ENCODE results near the gene IKBKE. TPM values are rescaled to one million over a fixed set of nuclear protein-coding genes. Genes with fewer than 3 reads are reported as not detected.

Gene IKBKE
- polyA plus RNA-seq, 1 donor (not counting 4 experiments of a cell fraction or from before 2014, with no cell fraction given), result 8.9 TPM

DNA sequence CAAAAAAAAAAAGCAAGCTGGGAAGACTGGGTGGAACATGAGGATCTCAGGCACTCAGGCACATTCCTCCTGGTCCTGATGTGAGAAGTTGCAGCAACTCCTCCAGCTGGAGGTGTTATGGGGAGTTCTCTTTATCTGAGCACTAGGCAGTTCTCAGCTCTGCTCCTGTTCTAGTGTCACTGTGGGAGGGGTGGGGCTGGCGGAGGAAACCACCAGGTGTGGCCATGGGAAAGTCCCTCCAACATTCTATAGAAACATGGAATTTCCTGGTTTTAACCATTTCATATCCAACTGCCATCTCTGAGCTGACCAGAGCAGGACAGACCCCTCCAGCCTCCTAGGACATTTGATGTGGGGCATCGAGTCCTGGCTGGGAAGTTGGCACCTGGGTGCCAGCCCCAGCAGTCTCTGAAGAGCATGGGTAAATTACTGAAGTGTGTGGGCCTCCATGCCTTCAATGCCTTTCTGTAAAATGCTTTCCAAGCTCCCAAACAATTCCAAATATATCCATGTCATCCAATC lies 804 bp upstream of the IKBKE start:
- H3K4me1 ChIP-seq (ENCODE audit: control insufficient read depth, extremely low read depth, insufficient read depth, low read length), result peaks cover 22% of the 10 kb centered on the region
- peak overlapping the region; percentile 84 for H2AFZ ChIP-seq (ENCODE audit: control insufficient read depth, low read length)
- H3K36me3 ChIP-seq (ENCODE audit: control insufficient read depth in 2 of 2, extremely low read depth in 1 of 2, insufficient read depth in 2 of 2, low read length in 2 of 2), result peaks cover 3 to 4% of the 10 kb centered on the region in 2 experiments
- no peaks in the 10 kb centered on the region for H3K27me3 ChIP-seq (ENCODE audit: control insufficient read depth, extremely low read depth, insufficient read depth, low read length)
- H3K79me2 ChIP-seq (ENCODE audit: control insufficient read depth, insufficient read depth, low read length), result no peaks in the 10 kb centered on the region
- H3K27ac ChIP-seq (ENCODE audit: control insufficient read depth, insufficient read depth, low read length), result peak overlapping the region; percentile 33
- no peak for FAIRE-seq
- peak overlapping the region; percentile 81 for H3K4me2 ChIP-seq (ENCODE audit: control insufficient read depth, extremely low read depth, insufficient read depth, low read depth, low read length)
- no peaks in the 10 kb centered on the region for H3K9me1 ChIP-seq (ENCODE audit: control insufficient read depth, extremely low read depth, insufficient read depth, low read length)
- dilution Hi-C loops (cut with MboI; ENCODE audit: extremely low pct_ligation_motif_present, low sequenced_read_pairs), result no loop called here
- no peaks in the 10 kb centered on the region for H3K9me3 ChIP-seq (ENCODE audit: control insufficient read depth, low read depth, low read length)
- no peaks in the 10 kb centered on the region for H4K20me1 ChIP-seq (ENCODE audit: control insufficient read depth, extremely low read depth, insufficient read depth, low read length)
- no peak for TF ChIP-seq EZH2 (IDR thresholded peaks at IDR 0.05; ENCODE audit: low read length)
- DNase-seq (ENCODE audit: low read depth, low spot score), result no peak
- H3K4me3 ChIP-seq (ENCODE audit: control insufficient read depth in 2 of 3, extremely low read depth in 1 of 3, insufficient read depth in 2 of 3, low read depth in 1 of 3, low read length in 3 of 3), result no peak overlapping the region
- H3K9ac ChIP-seq (ENCODE audit: control insufficient read depth, extremely low read depth, insufficient read depth, low read length), result peak overlapping the region; percentile 2

DNA sequence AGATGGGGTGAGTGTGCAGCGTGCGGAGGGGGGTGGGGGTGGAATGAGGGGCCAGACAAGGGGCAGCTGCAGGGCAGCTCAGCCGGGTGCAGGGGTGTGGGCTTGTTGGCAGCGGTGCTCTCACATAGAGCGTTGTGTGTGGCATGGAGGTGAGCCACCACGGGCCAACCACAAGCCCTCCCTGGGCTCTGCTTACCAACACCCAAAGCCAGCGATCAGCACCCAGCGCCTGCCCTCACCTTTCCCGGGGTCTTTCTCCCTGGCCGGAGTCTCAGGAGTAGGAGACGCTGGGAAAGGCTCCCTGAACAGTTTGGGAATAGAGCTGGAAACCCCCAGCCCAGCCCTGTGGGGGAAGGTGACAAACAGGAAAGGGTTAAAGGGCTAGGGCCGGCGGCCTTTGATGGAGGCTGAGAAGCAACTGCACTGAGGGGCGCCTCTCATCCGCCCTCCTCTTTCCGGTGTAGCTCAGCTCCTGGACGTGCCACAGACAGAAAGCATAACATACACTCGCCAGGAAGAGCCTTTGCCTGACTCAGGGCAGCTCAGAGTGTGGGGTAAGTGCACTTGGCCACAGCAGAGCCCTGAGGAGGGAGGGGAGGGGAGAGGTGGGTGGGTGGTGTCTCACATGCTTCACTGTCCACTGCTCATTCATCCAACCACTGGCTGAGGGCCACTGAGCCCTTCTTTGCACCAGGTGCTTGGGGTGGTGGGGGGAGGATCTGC lies 577 bp downstream of the IKBKE start:
- Histone ChIP-seq H3K27me3 (ENCODE audit: control insufficient read depth, extremely low read depth, insufficient read depth, low read length) (no peaks in the 10 kb centered on the region), H3K79me2 (ENCODE audit: control insufficient read depth, insufficient read depth, low read length) (no peaks in the 10 kb centered on the region), H2AFZ (ENCODE audit: control insufficient read depth, low read length) (peak overlapping the region; percentile 84), H3K9ac (ENCODE audit: control insufficient read depth, extremely low read depth, insufficient read depth, low read length) (peak overlapping the region; percentile 64), H4K20me1 (ENCODE audit: control insufficient read depth, extremely low read depth, insufficient read depth, low read length) (no peaks in the 10 kb centered on the region), H3K4me3 (ENCODE audit: control insufficient read depth in 2 of 3, extremely low read depth in 1 of 3, insufficient read depth in 2 of 3, low read depth in 1 of 3, low read length in 3 of 3) (peak overlapping the region; percentile 71 to 80 (median 73)), H3K36me3 (ENCODE audit: control insufficient read depth in 2 of 2, extremely low read depth in 1 of 2, insufficient read depth in 2 of 2, low read length in 2 of 2) (peaks cover 3 to 5% of the 10 kb centered on the region in 2 experiments), H3K9me1 (ENCODE audit: control insufficient read depth, extremely low read depth, insufficient read depth, low read length) (no peaks in the 10 kb centered on the region), H3K4me1 (ENCODE audit: control insufficient read depth, extremely low read depth, insufficient read depth, low read length) (peaks cover 20% of the 10 kb centered on the region), H3K9me3 (ENCODE audit: control insufficient read depth, low read depth, low read length) (no peaks in the 10 kb centered on the region), H3K27ac (ENCODE audit: control insufficient read depth, insufficient read depth, low read length) (peak overlapping the region; percentile 33), H3K4me2 (ENCODE audit: control insufficient read depth, extremely low read depth, insufficient read depth, low read depth, low read length) (peak overlapping the region; percentile 81)
- no peak for TF ChIP-seq EZH2 (IDR thresholded peaks at IDR 0.05; ENCODE audit: low read length)
- TF ChIP-seq, protein P1, sequence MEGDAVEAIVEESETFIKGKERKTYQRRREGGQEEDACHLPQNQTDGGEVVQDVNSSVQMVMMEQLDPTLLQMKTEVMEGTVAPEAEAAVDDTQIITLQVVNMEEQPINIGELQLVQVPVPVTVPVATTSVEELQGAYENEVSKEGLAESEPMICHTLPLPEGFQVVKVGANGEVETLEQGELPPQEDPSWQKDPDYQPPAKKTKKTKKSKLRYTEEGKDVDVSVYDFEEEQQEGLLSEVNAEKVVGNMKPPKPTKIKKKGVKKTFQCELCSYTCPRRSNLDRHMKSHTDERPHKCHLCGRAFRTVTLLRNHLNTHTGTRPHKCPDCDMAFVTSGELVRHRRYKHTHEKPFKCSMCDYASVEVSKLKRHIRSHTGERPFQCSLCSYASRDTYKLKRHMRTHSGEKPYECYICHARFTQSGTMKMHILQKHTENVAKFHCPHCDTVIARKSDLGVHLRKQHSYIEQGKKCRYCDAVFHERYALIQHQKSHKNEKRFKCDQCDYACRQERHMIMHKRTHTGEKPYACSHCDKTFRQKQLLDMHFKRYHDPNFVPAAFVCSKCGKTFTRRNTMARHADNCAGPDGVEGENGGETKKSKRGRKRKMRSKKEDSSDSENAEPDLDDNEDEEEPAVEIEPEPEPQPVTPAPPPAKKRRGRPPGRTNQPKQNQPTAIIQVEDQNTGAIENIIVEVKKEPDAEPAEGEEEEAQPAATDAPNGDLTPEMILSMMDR (optimal IDR thresholded peaks at IDR 0.05 in 1 of 3, IDR thresholded peaks at IDR 0.05 in 1 of 3, conservative IDR thresholded peaks at IDR 0.05 in 1 of 3; ENCODE audit: extremely low read depth in 1 of 3, insufficient read depth in 2 of 3, low read length in 3 of 3), result no peak
- DNase-seq (ENCODE audit: low read depth, low spot score) (no peak), FAIRE-seq (no peak)
- dilution Hi-C loops (cut with MboI; ENCODE audit: extremely low pct_ligation_motif_present, low sequenced_read_pairs), result no loop called here

Data from keratinocyte (primary cell).